PC-9 (cell line): Measurements from ENCODE around the gene AK5.

ENCODE experiments used
- CTCF ChIP-seq: fragments of 200-600 bp; sonication (generic); conservative IDR thresholded peaks from 2 replicates; pipeline ENCODE4 v1.6.1; 2017; ENCODE audit warnings: mixed run types, antibody characterized with exemption, mild to moderate bottlenecking, moderate library complexity
- EZH2 ChIP-seq: fragments of 200-600 bp; sonication (generic); IDR thresholded peaks from 2 replicates; pipeline ENCODE4 v1.8.0; 2017; ENCODE audit warnings: antibody characterized with exemption, low read depth

- TF ChIP-seq CTCF (no peak), EZH2 (no peak)
Observed at GRCh38 chr1:77360256-77360655, 78.4 kb downstream of the AK5 start.
